ENCODE results near the gene SULT1B1.

The SULT1B1 gene

GRCh38 chr4:69785211-69785831 lies 24.9 kb upstream of the SULT1B1 start:
- Mint-ChIP-seq H3K4me3 (no peak overlapping the region), H3K9me3 (no peaks in the 10 kb centered on the region), H3K27me3 (ENCODE audit: low read depth, poor library complexity) (no peaks in the 10 kb centered on the region), H3K4me1 (no peaks in the 10 kb centered on the region), H3K36me3 (ENCODE audit: low read depth) (no peaks in the 10 kb centered on the region), H3K27ac (no peak overlapping the region)
- TF ChIP-seq CTCF (IDR thresholded peaks at IDR 0.05), result no peak
- no peak for DNase-seq

DNA sequence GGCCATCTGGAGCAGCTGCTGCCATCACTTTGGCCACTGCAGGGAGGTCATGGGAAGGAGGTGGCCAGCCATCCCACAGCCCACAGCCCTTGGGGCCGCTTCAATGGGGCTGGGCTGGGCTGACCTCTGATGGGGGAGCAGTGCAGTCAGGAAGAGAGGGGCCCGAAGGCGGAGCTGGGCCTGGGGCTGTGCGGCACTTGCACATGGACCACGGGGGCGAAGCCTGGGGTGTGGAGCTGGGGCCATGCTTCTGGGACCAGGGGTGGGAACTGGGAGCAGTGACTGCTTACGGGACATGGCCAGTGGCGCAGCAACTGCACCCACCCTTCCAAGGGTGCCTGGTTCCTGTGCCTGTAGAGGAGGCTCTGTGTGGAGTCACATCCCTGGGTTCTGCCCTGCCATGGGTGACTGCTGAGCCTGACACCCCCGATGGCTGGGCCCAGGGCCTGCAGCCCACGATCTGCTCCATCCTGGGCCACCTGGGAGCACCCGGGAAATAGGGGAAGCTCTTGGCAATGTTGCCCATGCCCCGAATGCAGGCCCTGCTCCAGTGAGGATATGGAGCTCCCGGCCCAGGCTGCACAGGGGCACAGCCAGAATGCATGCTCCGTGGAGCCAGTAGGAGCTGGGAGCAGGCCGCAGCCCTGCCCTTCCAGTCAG lies 22.4 kb upstream of the SULT1B1 start:
- no peak for TF ChIP-seq CTCF (IDR thresholded peaks at IDR 0.05)
- no peaks in the 10 kb centered on the region for H3K4me1 Mint-ChIP-seq
- H3K9me3 Mint-ChIP-seq, result no peaks in the 10 kb centered on the region
- H3K36me3 Mint-ChIP-seq (ENCODE audit: low read depth), result no peaks in the 10 kb centered on the region
- H3K4me3 Mint-ChIP-seq, result no peak overlapping the region
- no peak for DNase-seq
- no peaks in the 10 kb centered on the region for H3K27me3 Mint-ChIP-seq (ENCODE audit: low read depth, poor library complexity)
- H3K27ac Mint-ChIP-seq, result no peak overlapping the region

GRCh38 chr4:69781458-69782418 lies 21.3 kb upstream of the SULT1B1 start:
- Mint-ChIP-seq H3K27me3 (ENCODE audit: low read depth, poor library complexity) (no peaks in the 10 kb centered on the region), H3K27ac (no peak overlapping the region), H3K36me3 (ENCODE audit: low read depth) (no peaks in the 10 kb centered on the region), H3K4me3 (no peak overlapping the region), H3K9me3 (no peaks in the 10 kb centered on the region), H3K4me1 (no peaks in the 10 kb centered on the region)
- DNase-seq, result no peak
- TF ChIP-seq CTCF (IDR thresholded peaks at IDR 0.05), result no peak

DNA sequence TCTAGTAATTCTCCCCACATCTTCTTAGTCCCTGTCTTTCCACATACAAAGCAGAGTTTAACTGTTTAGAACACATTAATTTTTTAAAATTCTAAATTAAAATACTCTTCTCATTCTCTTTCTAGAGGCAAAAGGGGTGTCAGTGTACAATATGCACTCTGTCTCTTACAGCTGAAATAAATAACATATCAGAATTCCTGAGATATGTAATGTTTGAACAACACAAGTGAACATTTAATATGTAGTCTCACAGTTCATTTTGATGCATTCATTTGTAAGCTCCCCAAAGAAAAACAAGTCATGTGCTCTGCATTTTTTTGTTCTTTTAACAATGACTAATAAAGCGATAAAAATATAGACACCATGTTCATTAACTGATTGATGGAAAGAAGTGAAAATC lies 19.7 kb upstream of the SULT1B1 start:
- no peak overlapping the region for H3K27ac Mint-ChIP-seq
- no peak for DNase-seq
- no peaks in the 10 kb centered on the region for H3K4me1 Mint-ChIP-seq
- H3K9me3 Mint-ChIP-seq, result no peaks in the 10 kb centered on the region
- TF ChIP-seq CTCF (IDR thresholded peaks at IDR 0.05), result no peak
- H3K36me3 Mint-ChIP-seq (ENCODE audit: low read depth), result no peaks in the 10 kb centered on the region
- no peak overlapping the region for H3K4me3 Mint-ChIP-seq
- H3K27me3 Mint-ChIP-seq (ENCODE audit: low read depth, poor library complexity), result no peaks in the 10 kb centered on the region

- Mint-ChIP-seq H3K4me1 (no peaks in the 10 kb centered on the region), H3K4me3 (no peak overlapping the region), H3K9me3 (no peaks in the 10 kb centered on the region), H3K27ac (no peak overlapping the region), H3K36me3 (ENCODE audit: low read depth) (no peaks in the 10 kb centered on the region), H3K27me3 (ENCODE audit: low read depth, poor library complexity) (no peaks in the 10 kb centered on the region)
- no peak for DNase-seq
- TF ChIP-seq CTCF (IDR thresholded peaks at IDR 0.05), result no peak
These were observed 16.3 kb upstream of the SULT1B1 start for GRCh38 chr4:69776696-69777095.

All from nephron progenitor cell (in vitro differentiated cells).